ENCODE results near the gene FOXRED2.

The FOXRED2 gene

GRCh38 chr22:36514766-36515165 is 7.9 kb upstream of the FOXRED2 start:
- H3K9me3 ChIP-seq (ENCODE audit: insufficient read depth, low read length): no peaks in the 10 kb centered on the region
- TF ChIP-seq CTCF (IDR thresholded peaks at IDR 0.05; ENCODE audit: insufficient read depth, low read length, poor library complexity, severe bottlenecking) (no peak), EZH2phosphoT487 (conservative IDR thresholded peaks at IDR 0.05; ENCODE audit: low read length) (no peak)
- H2AFZ ChIP-seq (ENCODE audit: low read depth, low read length, severe bottlenecking): no peak overlapping the region
- no peaks in the 10 kb centered on the region for H4K20me1 ChIP-seq (ENCODE audit: low read depth, low read length)
- H3K4me2 ChIP-seq (ENCODE audit: low read depth, low read length, poor library complexity, severe bottlenecking): no peak overlapping the region
- no peak overlapping the region for H3K27ac ChIP-seq (ENCODE audit: low read depth, low read length)
- H3K4me3 ChIP-seq (ENCODE audit: insufficient read depth, low read length, poor library complexity, severe bottlenecking): no peak overlapping the region
- H3K9me2 ChIP-seq (replicated peaks; ENCODE audit: insufficient read depth, low read length): no peaks in the 10 kb centered on the region
- no peaks in the 10 kb centered on the region for H3K79me2 ChIP-seq (ENCODE audit: insufficient read depth, low read length)
- no peaks in the 10 kb centered on the region for H3K27me3 ChIP-seq (ENCODE audit: low read length)
- peaks cover 37% of the 10 kb centered on the region for H3K36me3 ChIP-seq (ENCODE audit: low read length)
- H3F3A ChIP-seq (ENCODE audit: insufficient read depth): peaks cover 8% of the 10 kb centered on the region; the same call in 1 of the 2 replicates
- no peak overlapping the region for H3K9ac ChIP-seq (ENCODE audit: low read length)

- no peak overlapping the region for H2AFZ ChIP-seq (ENCODE audit: low read depth, low read length, severe bottlenecking)
- no peak overlapping the region for H3K9ac ChIP-seq (ENCODE audit: low read length)
- peaks cover 25% of the 10 kb centered on the region for H3K36me3 ChIP-seq (ENCODE audit: low read length)
- no peak for TF ChIP-seq CTCF (IDR thresholded peaks at IDR 0.05; ENCODE audit: insufficient read depth, low read length, poor library complexity, severe bottlenecking)
- TF ChIP-seq EZH2phosphoT487 (conservative IDR thresholded peaks at IDR 0.05; ENCODE audit: low read length): no peak
- H3K27me3 ChIP-seq (ENCODE audit: low read length): no peaks in the 10 kb centered on the region
- H3K79me2 ChIP-seq (ENCODE audit: insufficient read depth, low read length): no peaks in the 10 kb centered on the region
- no peak overlapping the region for H3K4me3 ChIP-seq (ENCODE audit: insufficient read depth, low read length, poor library complexity, severe bottlenecking)
- no peaks in the 10 kb centered on the region for H4K20me1 ChIP-seq (ENCODE audit: low read depth, low read length)
- H3K4me2 ChIP-seq (ENCODE audit: low read depth, low read length, poor library complexity, severe bottlenecking): no peak overlapping the region
- H3K9me2 ChIP-seq (replicated peaks; ENCODE audit: insufficient read depth, low read length): no peaks in the 10 kb centered on the region
- H3K27ac ChIP-seq (ENCODE audit: low read depth, low read length): no peak overlapping the region
- peaks cover 19% of the 10 kb centered on the region for H3F3A ChIP-seq (ENCODE audit: insufficient read depth)
- no peaks in the 10 kb centered on the region for H3K9me3 ChIP-seq (ENCODE audit: insufficient read depth, low read length)
These were observed 6.2 kb upstream of the FOXRED2 start for GRCh38 chr22:36512991-36513390.

- Histone ChIP-seq H3F3A (ENCODE audit: insufficient read depth) (peaks cover 19% of the 10 kb centered on the region), H3K36me3 (ENCODE audit: low read length) (peaks cover 25% of the 10 kb centered on the region)
These were observed 5.5 kb upstream of the FOXRED2 start for GRCh38 chr22:36512333-36512732.

More at GRCh38 chr22:36512333-36512732, 5.5 kb upstream of the FOXRED2 start:
- Histone ChIP-seq H3K4me3 (ENCODE audit: insufficient read depth, low read length, poor library complexity, severe bottlenecking) (no peak overlapping the region), H2AFZ (ENCODE audit: low read depth, low read length, severe bottlenecking) (no peak overlapping the region), H3K9me2 (replicated peaks; ENCODE audit: insufficient read depth, low read length) (no peaks in the 10 kb centered on the region), H4K20me1 (ENCODE audit: low read depth, low read length) (no peaks in the 10 kb centered on the region), H3K27me3 (ENCODE audit: low read length) (no peaks in the 10 kb centered on the region), H3K4me2 (ENCODE audit: low read depth, low read length, poor library complexity, severe bottlenecking) (no peak overlapping the region), H3K9ac (ENCODE audit: low read length) (no peak overlapping the region), H3K79me2 (ENCODE audit: insufficient read depth, low read length) (no peaks in the 10 kb centered on the region), H3K9me3 (ENCODE audit: insufficient read depth, low read length) (no peaks in the 10 kb centered on the region), H3K27ac (ENCODE audit: low read depth, low read length) (no peak overlapping the region)
- TF ChIP-seq EZH2phosphoT487 (conservative IDR thresholded peaks at IDR 0.05; ENCODE audit: low read length) (no peak), CTCF (IDR thresholded peaks at IDR 0.05; ENCODE audit: insufficient read depth, low read length, poor library complexity, severe bottlenecking) (no peak)

All from SU-DHL-6 (cell line).